WTC11 (cell line): Measurements from ENCODE around the gene DCUN1D3.

Experiments used
- CBFB ChIP-seq: sonication (generic); formaldehyde crosslinking; IDR thresholded peaks from 2 replicates; pipeline ENCODE4 v1.8.1; 2022; ENCODE audit warnings: mild to moderate bottlenecking, low read depth, missing genetic modification reagents
- SOX15 ChIP-seq: fragments of 250-450 bp; sonication (Bioruptor Pico); IDR thresholded peaks from 2 replicates; pipeline ENCODE4 v1.9.0; 2021; ENCODE audit warnings: mild to moderate bottlenecking
- SP1 ChIP-seq: sonication (generic); formaldehyde crosslinking; conservative IDR thresholded peaks from 2 replicates; pipeline ENCODE4 v1.8.1; 2022; ENCODE audit warnings: missing genetic modification reagents
- TF ChIP-seq, protein P1 (sequence below): fragments of 200-600 bp; IDR thresholded peaks from 2 replicates; pipeline ENCODE4 v1.8.0; 2022; ENCODE audit warnings: antibody characterized with exemption
- TF ChIP-seq, protein P2 (sequence below): sonication (generic); formaldehyde crosslinking; IDR thresholded peaks from 2 replicates; pipeline ENCODE4 v1.8.1; 2023; ENCODE audit warnings: mild to moderate bottlenecking, missing genetic modification reagents

DNA sequence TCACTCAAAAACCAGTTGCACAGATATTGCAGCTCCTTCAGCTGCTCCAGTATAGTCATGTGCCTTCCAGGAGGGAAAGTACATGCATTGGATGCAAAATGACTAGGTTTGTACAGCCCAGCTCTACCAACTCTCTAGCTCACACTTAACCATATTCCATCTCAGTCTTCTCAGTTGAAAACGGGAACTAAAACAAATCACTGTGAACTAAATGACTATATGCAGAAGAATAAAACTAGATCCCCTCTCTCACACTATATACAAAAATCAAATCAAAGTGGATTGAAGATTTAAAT is 24.9 kb downstream of the DCUN1D3 start:
- TF ChIP-seq CBFB (CRISPR knock-in tag), result no peak
- TF ChIP-seq, protein P1, sequence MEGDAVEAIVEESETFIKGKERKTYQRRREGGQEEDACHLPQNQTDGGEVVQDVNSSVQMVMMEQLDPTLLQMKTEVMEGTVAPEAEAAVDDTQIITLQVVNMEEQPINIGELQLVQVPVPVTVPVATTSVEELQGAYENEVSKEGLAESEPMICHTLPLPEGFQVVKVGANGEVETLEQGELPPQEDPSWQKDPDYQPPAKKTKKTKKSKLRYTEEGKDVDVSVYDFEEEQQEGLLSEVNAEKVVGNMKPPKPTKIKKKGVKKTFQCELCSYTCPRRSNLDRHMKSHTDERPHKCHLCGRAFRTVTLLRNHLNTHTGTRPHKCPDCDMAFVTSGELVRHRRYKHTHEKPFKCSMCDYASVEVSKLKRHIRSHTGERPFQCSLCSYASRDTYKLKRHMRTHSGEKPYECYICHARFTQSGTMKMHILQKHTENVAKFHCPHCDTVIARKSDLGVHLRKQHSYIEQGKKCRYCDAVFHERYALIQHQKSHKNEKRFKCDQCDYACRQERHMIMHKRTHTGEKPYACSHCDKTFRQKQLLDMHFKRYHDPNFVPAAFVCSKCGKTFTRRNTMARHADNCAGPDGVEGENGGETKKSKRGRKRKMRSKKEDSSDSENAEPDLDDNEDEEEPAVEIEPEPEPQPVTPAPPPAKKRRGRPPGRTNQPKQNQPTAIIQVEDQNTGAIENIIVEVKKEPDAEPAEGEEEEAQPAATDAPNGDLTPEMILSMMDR, result no peak
- TF ChIP-seq SOX15 (CRISPR knock-in tag), result no peak
- TF ChIP-seq, protein P2, sequence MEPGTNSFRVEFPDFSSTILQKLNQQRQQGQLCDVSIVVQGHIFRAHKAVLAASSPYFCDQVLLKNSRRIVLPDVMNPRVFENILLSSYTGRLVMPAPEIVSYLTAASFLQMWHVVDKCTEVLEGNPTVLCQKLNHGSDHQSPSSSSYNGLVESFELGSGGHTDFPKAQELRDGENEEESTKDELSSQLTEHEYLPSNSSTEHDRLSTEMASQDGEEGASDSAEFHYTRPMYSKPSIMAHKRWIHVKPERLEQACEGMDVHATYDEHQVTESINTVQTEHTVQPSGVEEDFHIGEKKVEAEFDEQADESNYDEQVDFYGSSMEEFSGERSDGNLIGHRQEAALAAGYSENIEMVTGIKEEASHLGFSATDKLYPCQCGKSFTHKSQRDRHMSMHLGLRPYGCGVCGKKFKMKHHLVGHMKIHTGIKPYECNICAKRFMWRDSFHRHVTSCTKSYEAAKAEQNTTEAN (CRISPR knock-in tag), result no peak
- TF ChIP-seq SP1, result no peak
